GM21515 (cell line): Measurements from ENCODE around the gene DEGS2.
"Not testable (repeated sequence)": the region's sequence is repeated elsewhere in the genome, so short reads cannot be mapped to it uniquely, and the experiment has no call there.

Experiments used
- ATAC-seq: cut with Tn5 transposase; IDR thresholded peaks from one replicate; pipeline ENCODE4 v1.9.1; 2021; ENCODE audit not compliant: unreplicated experiment

The DEGS2 gene

DNA sequence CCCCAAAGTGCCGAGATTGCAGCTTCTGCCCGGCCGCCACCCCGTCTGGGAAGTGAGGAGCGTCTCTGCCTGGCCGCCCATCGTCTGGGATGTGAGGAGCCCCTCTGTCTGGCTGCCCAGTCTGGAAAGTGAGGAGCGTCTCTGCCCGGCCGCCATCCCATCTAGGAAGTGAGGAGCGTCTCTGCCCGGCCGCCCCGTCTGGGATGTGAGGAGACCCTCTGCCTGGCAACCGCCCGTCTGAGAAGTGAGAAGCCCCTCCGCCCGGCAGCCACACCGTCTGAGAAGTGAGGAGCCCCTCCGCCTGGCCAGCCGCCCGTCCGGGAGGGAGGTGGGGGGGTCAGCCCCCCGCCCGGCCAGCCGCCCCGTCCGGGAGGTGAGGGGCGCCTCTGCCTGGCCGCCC is 21.2 kb upstream of the DEGS2 start:
- ATAC-seq: not testable (repeated sequence)

DNA sequence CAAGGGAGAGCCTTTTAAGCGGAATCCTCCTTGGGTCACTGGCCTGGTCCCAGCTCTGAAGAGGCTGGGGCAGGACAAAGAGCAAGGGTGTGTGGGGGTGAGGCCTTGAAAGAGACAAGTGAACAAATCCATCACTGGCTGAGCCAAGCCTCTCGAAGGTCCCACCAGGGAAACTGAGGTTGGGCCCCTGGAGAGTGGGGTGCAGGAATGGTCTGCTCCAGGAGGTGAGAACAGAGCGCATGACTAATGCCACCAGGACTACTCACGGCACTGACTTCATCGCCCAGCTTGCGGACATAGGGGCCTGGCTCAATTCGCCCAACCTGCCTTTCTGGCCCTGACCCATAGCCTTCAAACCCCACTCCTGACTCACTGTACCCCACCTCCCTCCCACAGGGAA is 19.2 kb upstream of the DEGS2 start:
- ATAC-seq: no peak

DNA sequence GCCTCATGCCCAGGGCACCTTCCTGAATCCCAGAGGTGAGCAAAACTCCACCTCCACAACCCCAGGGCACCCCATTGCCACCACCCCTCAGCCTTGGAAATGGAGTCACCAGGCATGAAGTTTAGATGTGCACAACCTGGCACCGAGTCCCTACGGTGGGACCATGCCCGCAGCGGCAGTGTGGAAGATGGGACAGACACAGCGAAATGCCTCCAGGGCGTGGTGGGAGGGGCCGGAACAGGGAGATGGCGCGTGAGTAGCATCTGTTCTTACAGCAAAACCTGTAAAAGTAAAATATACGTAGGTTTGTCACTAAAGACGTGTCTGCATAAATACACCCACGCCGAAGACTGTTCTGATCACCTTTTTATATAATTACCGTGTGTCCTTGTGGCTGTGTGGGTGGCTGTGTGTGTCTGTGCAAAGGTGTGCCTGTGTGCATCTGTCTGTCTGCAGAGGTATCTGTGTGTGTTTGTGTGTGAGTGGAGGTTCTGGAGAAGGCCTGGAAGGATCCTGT is 17.4 kb upstream of the DEGS2 start:
- ATAC-seq: no peak

DNA sequence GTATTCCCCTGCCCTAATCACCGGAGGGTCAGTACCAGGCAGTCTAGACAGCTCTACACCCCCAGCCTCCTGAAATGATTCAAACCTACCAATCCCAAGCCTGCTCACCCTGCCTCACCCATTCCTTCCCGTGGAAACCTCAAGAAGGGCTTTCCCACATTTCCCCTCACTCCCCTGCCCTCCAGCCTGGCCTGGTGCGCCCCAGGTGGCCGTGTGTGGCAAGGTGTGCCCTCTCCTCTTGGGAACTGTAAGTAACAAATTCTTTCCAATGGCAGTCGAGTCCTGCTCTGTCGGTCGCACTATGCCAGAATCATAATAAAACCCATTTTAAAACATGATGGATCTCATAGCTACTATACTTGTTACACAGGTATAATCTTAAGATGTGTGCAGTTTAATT is 13.9 kb upstream of the DEGS2 start:
- ATAC-seq: no peak

DNA sequence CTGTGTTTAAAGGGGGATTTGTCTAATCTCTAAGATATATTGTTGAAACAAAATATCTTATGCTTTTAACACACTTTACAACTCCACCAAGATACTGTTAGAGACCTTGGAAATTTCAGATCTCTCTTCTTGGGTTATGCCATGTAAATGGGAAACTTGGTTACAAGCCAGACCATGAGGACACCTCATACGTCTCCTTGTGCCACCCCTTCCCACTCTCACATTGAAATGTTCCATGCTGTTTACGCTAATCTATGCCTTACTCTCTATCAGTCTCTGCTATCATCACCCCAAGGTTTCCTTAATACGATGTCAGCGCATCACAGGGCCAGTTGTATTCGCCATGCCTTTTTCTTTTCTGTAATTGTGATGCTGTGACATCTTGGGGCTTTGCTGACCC is 13.4 kb upstream of the DEGS2 start:
- ATAC-seq: no peak

DNA sequence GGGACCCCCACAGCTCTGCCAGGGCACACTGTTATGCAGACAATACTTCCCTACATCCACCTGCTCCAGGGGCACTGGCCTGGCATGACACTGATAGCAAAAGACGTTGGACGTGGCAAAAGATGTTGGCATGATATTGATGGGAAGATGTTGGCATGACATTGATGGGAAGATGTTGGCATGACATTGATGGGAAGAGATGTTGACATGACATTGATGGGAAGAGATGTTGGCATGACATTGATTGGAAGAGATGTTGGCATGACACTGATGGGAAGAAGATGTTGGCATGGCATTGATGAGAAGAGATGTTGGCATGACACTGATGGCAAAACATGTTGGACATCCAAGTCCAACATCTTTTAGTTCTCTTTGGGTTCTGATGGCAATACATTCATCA is 11.4 kb upstream of the DEGS2 start:
- ATAC-seq: no peak

DNA sequence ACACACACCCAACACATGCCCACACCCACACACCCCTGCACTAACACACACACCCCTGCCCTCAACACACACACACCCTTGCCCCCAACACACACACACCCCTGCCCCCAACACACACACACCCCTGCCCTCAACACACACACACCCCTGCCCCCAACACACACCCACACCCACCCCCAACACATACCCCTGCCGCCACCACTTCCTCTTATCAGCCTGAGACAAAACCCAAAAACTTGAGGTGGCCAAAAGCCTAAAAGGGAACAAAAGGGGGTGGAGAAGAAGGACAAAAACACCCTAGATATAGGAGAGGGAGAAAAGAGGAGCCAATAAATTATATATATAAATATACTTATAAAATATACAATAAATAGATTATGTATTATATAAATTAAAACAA is 9.1 kb upstream of the DEGS2 start:
- no peak for ATAC-seq

DNA sequence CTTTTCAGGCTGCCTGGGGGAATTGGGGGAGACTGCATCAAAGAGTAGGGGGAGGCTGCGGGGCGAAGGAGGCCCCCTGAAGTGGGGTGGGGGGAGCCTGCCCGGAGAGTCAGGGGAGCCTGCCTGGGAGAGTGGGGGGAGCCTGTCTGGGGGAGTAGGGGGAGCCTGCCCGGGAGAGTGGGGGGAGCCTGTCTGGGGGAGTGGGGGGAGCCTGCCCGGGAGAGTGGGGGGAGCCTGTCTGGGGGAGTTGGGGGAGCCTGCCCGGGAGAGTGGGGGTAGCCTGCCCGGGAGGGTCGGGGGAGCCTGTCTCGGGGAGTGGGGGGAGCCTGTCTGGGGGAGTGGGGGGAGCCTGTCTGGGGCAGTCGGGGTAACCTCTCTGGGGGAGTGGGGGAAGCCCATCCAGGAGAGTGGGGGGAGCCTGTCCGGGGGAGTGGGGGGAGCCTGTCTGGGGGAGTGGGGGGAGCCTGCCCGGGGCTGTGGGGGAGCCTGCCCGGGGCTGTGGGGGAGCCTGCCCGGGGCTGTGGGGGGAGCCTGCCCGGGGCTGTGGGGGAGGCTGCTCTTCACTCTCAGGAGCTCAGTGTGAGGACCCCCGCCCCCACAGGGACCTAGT is 6.5 kb upstream of the DEGS2 start:
- no peak for ATAC-seq

DNA sequence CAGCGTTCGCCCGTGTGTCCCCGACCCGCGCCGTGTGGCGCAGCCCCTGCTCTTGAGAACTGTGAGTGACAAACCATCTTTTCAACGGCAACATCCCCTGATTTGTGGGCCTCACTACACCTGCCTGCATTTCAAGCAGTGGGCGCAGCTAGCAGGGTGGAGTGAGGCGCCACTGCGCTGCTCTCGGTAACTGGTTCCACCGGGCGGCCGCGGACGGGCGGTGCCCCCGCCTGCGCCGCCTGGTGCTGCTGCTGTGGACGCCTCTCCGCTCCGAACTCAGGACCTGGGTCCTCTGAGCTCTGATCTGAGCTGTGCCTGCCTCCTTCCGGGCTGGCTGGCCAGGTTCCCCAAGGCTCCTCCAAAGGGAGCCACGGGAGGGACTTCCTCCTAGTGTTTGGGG is 5.9 kb upstream of the DEGS2 start:
- no peak for ATAC-seq

DNA sequence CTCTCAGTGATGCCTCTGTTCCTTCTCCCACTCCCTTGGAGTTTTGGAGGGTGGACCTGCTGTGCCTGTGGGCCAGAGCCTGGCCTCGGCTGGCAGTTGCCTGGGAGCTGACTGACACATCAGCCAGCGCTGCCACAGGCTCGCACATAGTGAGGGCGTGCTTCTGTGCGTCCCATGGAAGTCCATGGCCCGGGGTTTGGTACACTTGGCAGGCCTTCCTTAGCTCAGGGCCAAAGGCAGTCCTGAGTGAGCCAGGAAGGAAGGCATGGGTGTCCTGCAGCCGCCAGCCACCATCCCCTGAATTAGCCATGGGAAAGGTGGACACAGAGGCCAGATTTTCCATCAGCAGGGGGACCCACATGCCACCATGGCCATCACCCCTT is 1.1 kb upstream of the DEGS2 start:
- no peak for ATAC-seq

DNA sequence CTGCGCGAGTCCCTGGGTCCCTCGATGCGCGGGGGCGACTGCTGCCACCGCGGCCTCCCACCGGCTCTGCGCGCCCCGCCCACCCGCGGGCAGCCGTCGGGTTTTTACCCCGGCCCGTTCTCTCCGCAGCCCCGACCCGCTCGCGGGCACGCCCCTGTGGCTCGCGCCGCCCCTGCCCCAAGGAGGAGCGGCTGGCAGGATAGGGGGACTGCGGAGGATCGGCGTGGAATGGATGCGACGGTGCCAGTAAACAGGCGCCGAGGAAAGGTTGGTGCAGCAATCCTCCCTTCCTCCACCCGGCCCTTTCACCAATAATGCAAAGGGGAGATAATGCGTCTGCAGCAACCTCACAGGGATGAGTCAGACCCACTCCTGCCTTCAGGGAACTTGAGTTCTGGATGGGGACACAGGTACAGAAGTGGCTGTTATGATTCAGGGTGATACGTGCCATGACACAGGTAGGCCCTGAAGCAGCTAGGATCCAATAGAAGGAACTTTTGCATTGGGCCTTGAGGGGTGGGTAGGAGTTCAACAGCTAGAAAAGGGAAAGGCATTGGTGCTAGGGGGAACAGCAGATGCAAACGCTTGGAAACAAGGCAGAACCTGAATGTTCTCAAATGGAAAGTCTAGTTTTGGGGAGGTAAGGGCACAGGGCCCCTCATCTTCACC is 554 bp upstream of the DEGS2 start:
- ATAC-seq: no peak

DNA sequence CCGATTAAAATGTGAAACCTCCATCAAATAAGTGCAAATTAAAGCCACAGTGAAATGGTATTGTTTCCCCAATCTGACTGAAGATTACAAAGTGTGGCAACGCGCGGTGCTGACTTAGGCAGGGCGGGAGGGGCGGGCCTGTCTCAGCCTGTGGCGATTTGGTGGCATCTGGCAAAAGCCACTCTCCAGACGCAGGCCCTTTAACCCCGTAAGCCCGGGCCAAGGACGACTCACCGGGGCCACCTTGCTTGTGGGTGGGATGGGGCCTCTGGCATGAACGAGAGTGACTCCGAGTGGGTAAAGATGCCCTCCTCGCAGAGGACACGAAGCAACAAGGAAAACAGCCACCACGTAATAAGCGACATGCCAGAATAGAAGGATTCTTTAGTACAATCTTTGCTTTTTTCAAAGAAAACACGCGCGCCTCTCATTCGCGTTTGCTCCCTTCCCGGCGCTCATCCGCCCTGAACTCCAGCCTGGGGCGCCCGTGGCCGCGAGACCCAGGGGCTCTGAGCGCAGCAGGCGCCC is 815 bp downstream of the DEGS2 start:
- no peak for ATAC-seq

DNA sequence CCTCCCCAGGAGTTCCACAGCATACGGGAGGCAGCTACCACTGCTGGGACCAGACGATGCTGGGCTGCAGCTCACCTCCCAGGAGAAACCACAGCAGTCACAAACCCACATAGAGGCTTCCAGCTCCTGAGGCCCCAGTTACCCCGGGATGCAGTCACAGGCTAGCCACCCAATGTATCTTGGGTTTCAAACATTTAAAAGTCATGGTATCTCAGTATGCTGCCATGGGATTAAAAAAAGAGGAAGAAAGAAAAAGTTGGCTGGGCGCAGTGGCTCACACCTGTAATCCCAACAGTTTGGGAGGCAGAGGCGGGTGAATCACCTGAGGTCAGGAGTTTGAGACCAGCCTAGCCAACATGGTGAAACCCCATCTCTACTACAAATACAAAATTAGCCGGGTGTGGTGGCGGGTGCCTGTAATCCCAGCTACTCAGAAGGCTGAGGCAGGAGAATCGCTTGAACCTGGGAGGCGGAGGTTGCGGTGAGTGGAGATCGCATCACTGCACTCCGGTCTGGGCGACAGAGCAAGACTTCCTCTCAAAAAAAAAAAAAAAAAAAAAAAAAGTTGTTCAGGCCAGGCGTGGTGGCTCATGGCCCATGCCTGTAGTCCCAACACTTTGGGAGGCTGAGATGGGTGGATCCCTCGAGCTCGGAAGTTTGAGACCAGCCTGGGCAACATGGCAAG is 1.8 kb downstream of the DEGS2 start:
- ATAC-seq: not testable (repeated sequence)

DNA sequence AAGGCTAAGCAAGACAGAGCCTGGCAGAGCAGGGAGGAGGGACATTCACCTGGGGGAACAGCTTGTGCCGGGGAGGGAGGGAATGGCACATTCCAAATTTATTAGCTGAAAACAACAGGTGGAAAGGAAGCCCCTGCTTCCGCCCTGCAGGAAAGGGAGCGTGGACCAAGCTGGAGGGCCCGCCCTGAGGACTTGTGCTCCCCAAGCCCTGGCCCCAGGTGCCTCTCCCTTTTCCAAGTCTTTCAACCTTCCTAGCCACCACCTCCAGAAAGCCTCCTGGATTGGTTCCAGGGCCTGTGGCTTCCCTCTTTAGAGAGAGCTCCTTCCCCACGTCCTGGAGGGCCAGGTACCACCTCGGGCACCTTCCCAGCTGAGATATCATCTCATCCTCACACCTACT is 2.7 kb downstream of the DEGS2 start:
- ATAC-seq: no peak

DNA sequence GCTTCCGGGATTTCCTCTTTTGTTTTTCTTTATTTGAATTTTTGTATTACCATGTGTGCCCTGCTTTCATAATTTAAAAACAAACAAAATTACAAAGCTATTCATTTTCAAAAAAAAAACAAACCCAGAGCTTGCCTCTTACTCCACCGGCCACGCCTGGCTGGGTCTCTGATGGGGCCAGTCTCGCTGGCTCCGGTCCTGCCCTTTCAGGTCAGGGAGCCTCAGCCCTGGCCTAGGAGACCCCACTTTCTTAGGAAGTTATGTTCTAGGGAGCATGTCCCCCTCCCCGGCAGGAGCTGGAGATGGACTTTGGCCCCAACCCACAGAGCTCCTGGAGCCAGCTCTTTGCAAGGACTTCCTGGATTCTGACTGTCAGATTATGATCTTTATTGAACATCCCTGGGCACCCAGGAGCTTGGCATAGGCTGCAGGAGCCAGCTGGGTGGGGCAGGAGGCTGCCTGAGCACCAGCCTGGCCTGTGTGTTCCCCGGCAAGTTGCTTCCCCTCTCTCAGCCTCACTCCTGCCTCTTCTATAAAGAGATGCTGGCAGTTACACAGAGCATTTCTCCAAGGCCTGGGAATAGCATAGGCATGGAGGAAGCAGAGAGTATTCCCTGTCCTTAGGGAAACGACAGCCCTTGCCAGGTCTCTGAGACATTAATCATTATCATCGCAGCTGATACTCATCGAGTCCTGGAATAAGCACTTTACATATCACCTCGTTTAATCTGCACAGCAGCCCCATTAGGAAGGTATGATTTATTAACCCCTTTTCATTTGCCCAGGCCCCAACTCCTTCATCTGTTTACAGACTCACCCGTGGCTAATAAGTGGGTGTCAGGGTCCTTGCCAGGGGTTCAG is 3.5 kb downstream of the DEGS2 start:
- no peak for ATAC-seq

DNA sequence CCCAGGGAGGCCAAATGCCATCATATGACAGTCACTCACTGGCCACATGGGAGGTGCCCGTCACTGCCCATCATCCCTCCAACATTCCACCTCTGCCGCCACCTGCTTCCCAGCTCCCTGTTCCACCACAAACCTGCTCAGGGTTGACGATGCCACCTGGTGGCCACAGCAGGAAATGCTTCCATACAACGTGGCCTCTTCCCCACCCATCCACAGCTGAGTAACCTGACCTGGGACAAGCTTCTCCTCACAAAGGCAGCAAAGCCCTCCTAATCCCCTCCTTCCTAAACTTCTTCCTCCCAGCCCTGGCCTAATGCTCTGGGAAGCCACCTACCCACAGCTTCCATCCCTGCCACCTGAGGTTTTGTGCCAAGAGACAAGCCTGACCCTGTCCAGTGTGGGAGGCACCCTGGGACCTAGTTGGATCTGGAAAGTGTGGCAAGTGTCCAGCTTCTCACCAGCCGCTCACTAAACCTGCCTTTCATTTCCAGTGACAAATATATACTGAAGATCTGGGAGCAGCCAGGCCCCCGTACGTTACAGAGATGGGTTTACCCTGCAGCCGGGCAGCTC is 4.3 kb downstream of the DEGS2 start:
- no peak for ATAC-seq

DNA sequence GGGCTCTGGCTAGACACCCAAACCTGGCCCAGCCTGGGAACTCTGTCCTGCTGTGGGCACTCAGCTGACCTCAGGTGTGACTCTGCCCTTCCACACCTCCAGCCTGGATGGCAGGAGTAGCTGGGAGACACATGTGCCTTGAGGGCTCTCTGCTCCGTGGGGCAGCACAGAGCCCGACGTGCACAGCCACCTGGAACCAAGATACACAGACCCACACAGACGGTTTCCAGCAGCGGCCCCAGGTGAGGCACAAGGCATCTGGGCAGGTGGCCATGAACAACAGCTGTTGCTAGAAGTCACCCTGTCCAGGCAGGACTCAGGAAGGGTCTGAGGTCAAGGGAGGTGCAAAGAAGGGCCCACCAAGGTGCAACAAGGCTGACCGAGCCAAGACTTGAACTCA is 5.9 kb downstream of the DEGS2 start:
- ATAC-seq: no peak

DNA sequence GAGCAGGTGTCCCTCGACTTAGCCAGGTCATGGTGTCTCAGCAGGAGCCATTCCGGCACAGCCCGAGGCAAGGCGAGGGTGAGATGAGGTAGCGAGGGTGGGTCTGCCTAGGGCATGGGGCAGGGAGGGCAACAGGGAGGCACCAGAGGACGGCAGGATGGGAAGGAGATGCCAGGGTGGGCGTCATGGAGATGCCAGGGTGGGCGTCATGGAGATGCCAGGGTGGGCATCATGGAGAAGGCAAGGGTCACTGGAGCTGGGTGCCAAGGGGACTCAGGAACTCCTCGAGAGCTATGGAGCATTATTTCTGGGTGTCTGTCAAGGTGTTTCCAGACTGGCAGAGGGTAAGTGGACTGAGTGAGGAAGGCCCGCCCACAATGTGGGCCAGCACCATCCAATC is 7.4 kb downstream of the DEGS2 start:
- no peak for ATAC-seq

DNA sequence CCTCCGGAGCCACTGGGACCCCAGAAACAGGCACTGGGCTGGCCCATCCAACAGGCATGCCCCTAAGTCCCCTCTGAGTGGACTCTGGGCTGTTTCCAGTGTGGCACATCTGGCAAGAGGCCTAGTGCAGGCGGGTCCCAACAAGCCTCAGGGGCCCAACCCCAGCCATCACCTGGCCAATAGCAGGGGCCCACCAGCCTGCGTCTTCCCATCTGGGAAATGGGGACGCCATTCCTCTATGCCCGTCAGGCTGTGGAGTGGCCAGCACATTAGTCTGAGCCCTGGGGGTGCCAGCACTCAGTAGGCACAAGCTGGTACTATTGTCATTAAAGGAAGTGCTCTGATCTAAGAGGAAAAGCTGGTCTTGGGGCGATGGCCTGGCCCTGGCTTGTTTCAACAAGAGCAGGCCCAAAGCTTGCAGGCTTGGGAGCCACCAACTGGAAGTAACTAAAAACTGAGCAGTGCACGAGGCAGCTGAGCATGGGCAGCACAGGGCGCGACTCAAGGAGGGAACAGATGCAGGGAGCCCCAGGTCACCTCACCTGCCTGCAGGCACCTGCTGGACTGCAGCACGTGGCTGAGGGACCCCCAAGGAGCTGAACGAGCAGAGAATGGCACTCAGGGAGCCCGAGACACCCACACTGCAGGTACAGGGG is 8.4 kb downstream of the DEGS2 start:
- ATAC-seq: no peak

DNA sequence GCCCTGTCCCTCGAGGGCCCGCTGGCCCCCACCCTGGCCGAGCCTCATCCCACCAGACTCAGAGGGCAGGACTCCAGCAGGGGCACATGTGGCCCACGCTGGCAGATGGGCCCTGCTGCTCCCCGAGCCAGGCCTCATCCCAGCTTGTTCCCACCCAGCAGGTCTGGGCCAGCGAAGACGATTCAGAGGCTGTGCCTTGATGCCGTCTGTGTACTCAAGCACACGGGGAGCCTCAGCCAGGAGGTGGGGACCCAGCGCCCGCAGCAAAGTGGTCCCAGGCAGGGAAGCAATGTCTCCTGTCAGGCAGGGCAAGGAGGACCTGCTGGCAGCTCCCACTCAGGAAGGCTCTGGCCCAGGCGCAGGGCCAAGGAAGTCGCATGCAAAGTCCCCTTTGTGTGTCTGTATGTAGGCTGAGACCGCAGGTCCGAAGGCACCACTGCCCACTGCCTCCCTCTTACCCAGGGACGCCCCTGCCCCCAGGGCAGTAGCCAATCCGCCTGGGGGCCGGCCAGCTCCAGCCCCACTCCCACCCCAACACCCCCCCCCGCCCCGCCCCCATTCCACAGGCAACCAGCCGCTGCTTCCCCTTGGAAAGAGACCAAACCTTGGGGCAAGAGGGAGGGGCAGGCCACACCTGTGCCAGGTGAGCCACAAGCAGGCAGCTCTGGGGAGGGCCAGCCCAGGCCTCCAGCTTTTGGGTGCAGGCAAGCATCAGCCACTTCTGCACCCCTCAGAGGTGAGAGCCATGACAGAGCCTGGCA is 9.4 kb downstream of the DEGS2 start:
- ATAC-seq: no peak
